ENCODE measurements around the gene ASPSCR1. TPM values are rescaled to one million over a fixed set of nuclear protein-coding genes. Genes with fewer than 3 reads are reported as not detected.

ASPSCR1 gene
- total RNA-seq, 1 experiment from 2014 or later: 60.4 TPM

GRCh38 chr17:82037092-82037888, 59.9 kb downstream of the ASPSCR1 start, which contains the start of gene DCXR (continued):
- peak; percentile 73 for TF ChIP-seq CTCF (IDR thresholded peaks at IDR 0.05)
- TF ChIP-seq IRF1 (CRISPR knock-in tag; IDR thresholded peaks at IDR 0.05): peak; percentile 43; the same call in 1 of the 2 replicates
- TF ChIP-seq JAZF1 (CRISPR knock-in tag; IDR thresholded peaks at IDR 0.05): no peak
- no peak for TF ChIP-seq ATF1 (CRISPR knock-in tag; IDR thresholded peaks at IDR 0.05)
- TF ChIP-seq NFYB (CRISPR knock-in tag; conservative IDR thresholded peaks at IDR 0.05; ENCODE audit: low read depth): peak; percentile 88

DNA sequence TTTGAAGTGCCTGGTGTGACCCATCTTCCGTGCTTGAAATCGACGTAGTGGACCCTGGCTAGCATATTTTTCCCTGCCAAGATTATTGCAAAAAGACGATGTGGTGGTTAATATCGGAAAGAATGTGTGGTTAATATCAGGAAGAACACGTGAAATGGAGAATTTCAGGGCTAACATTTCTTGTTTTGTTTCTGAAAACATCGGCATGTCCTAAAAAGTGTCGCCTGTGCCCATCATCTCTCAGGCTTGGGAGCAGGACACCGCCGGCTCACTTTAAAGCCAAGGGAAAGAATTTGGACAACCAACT, 60.4 kb downstream of the ASPSCR1 start:
- ATAC-seq (no peak), DNase-seq (ENCODE audit: low spot score) (no peak)
- Mint-ChIP-seq H3K27ac (peak overlapping the region; percentile 95), H3K27me3 (ENCODE audit: low read depth) (peaks cover 10% of the 10 kb centered on the region), H3K9me3 (no peaks in the 10 kb centered on the region), H3K4me1 (peaks cover 33% of the 10 kb centered on the region), H3K36me3 (0 out of 2 replicates have a peak, but pooled peaks cover 6% of the 10 kb centered on the region), H3K4me3 (peak overlapping the region; percentile 68)
- ChIA-PET CTCF (interaction anchor here (0.6 to 2.0 kb wide), 49 partner anchors 8 to 437 kb away, joined by 3 to 31 read pairs (median 4); partner anchors contain the start of genes ASPSCR1, CENPX, FASN and GPS1), POLR2A (interaction anchor here (0.5 to 1.4 kb wide), 13 partner anchors 12 to 451 kb away, joined by 3 to 11 read pairs (median 5); partner anchors contain the start of genes ARL16, ASPSCR1, CENPX and FASN)
- TF ChIP-seq AFF4 (CRISPR knock-in tag; IDR thresholded peaks at IDR 0.05; ENCODE audit: borderline replicate concordance) (no peak), ARID4B (CRISPR knock-in tag; IDR thresholded peaks at IDR 0.05; ENCODE audit: borderline replicate concordance) (no peak), PRDM15 (CRISPR knock-in tag; IDR thresholded peaks at IDR 0.05) (no peak), RELA (CRISPR knock-in tag; IDR thresholded peaks at IDR 0.05; ENCODE audit: borderline replicate concordance) (no peak), CREB1 (CRISPR knock-in tag; IDR thresholded peaks at IDR 0.05) (no peak), GRHL2 (CRISPR knock-in tag; IDR thresholded peaks at IDR 0.05; ENCODE audit: insufficient replicate concordance, severe bottlenecking) (no peak), FOXP4 (CRISPR knock-in tag; IDR thresholded peaks at IDR 0.05) (no peak), SMAD4 (CRISPR knock-in tag; IDR thresholded peaks at IDR 0.05) (no peak), SP1 (CRISPR knock-in tag; conservative IDR thresholded peaks at IDR 0.05) (no peak), CTCF (IDR thresholded peaks at IDR 0.05) (no peak)
